ENCODE results near the gene TCERG1.

TCERG1 gene

GRCh38 chr5:146446861-146447733 is at the start of gene TCERG1:
Gene TCERG1 (plus strand): TSS chr5:146447333. CDS start chr5:146447350, 17 bp downstream.
- DNase-seq (ENCODE audit: low spot score), result peak; percentile 98

- DNase-seq (ENCODE audit: low spot score), result no peak
These were observed 48.3 kb upstream of the TCERG1 start for GRCh38 chr5:146398826-146399225.

GRCh38 chr5:146399481-146399880 is 47.7 kb upstream of the TCERG1 start:
- no peak for DNase-seq (ENCODE audit: low spot score)

GRCh38 chr5:146400201-146400600 is 46.9 kb upstream of the TCERG1 start:
- DNase-seq (ENCODE audit: low spot score), result no peak

- no peak for DNase-seq (ENCODE audit: low spot score)
These were observed 46.1 kb upstream of the TCERG1 start for GRCh38 chr5:146401021-146401420.

- DNase-seq (ENCODE audit: low spot score), result no peak
These were observed 44.2 kb upstream of the TCERG1 start for GRCh38 chr5:146402949-146403348.

- DNase-seq (ENCODE audit: low spot score), result no peak
These were observed 38.0 kb upstream of the TCERG1 start for GRCh38 chr5:146409054-146409671.

GRCh38 chr5:146410272-146410671 is 36.9 kb upstream of the TCERG1 start:
- no peak for DNase-seq (ENCODE audit: low spot score)

- no peak for DNase-seq (ENCODE audit: low spot score)
These were observed 27.4 kb upstream of the TCERG1 start for GRCh38 chr5:146419696-146420095.

- no peak for DNase-seq (ENCODE audit: low spot score)
These were observed 22.1 kb upstream of the TCERG1 start for GRCh38 chr5:146425023-146425422.

- no peak for DNase-seq (ENCODE audit: low spot score)
These were observed 20.8 kb upstream of the TCERG1 start for GRCh38 chr5:146426305-146426704.

GRCh38 chr5:146426853-146427618 is 20.1 kb upstream of the TCERG1 start:
- no peak for DNase-seq (ENCODE audit: low spot score)

GRCh38 chr5:146427619-146427997 is 19.5 kb upstream of the TCERG1 start:
- no peak for DNase-seq (ENCODE audit: low spot score)

GRCh38 chr5:146428658-146429057 is 18.5 kb upstream of the TCERG1 start:
- no peak for DNase-seq (ENCODE audit: low spot score)

- no peak for DNase-seq (ENCODE audit: low spot score)
These were observed 6.8 kb upstream of the TCERG1 start for GRCh38 chr5:146440353-146440752.

GRCh38 chr5:146440870-146441495 is 6.2 kb upstream of the TCERG1 start:
- DNase-seq (ENCODE audit: low spot score), result no peak

GRCh38 chr5:146441896-146442295 is 5.2 kb upstream of the TCERG1 start:
- DNase-seq (ENCODE audit: low spot score), result no peak

GRCh38 chr5:146447734-146448380 is 724 bp downstream of the TCERG1 start:
- DNase-seq (ENCODE audit: low spot score), result no peak

GRCh38 chr5:146448783-146449519 is 1.8 kb downstream of the TCERG1 start:
- DNase-seq (ENCODE audit: low spot score), result no peak

GRCh38 chr5:146450002-146450401 is 2.9 kb downstream of the TCERG1 start:
- no peak for DNase-seq (ENCODE audit: low spot score)

- DNase-seq (ENCODE audit: low spot score), result no peak
These were observed 4.3 kb downstream of the TCERG1 start for GRCh38 chr5:146451411-146451810.

Measured in left forelimb (tissue), 1 donor.